Subcutaneous adipose tissue (tissue), 4 donors: ENCODE measurements around the gene PGM2L1. TPM values are rescaled to one million over a fixed set of nuclear protein-coding genes. Genes with fewer than 3 reads are reported as not detected.

Source experiments
- total RNA-seq, 4 donors: library from RNA; depleted of rRNA; stranded (reverse); fragments of >200 nt; gene quantifications; one replicate each; pipeline ENCODE4 v1.1.0, GENCODE V29; 2016
- TF ChIP-seq, protein P1 (sequence below): fragments of 450-650 bp; IDR thresholded peaks from one replicate; pipeline ENCODE4 v1.5.1; 2016; ENCODE audit warnings: low read depth, mild to moderate bottlenecking, control low read depth, antibody characterized with exemption, moderate library complexity

PGM2L1 gene
- total RNA-seq, 4 donors from 2014 or later: 2.1 to 8.7 (median 3.8) TPM

- TF ChIP-seq, protein P1, sequence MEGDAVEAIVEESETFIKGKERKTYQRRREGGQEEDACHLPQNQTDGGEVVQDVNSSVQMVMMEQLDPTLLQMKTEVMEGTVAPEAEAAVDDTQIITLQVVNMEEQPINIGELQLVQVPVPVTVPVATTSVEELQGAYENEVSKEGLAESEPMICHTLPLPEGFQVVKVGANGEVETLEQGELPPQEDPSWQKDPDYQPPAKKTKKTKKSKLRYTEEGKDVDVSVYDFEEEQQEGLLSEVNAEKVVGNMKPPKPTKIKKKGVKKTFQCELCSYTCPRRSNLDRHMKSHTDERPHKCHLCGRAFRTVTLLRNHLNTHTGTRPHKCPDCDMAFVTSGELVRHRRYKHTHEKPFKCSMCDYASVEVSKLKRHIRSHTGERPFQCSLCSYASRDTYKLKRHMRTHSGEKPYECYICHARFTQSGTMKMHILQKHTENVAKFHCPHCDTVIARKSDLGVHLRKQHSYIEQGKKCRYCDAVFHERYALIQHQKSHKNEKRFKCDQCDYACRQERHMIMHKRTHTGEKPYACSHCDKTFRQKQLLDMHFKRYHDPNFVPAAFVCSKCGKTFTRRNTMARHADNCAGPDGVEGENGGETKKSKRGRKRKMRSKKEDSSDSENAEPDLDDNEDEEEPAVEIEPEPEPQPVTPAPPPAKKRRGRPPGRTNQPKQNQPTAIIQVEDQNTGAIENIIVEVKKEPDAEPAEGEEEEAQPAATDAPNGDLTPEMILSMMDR: no peak
Observed at GRCh38 chr11:74321487-74322188, 76.6 kb downstream of the PGM2L1 start.

DNA sequence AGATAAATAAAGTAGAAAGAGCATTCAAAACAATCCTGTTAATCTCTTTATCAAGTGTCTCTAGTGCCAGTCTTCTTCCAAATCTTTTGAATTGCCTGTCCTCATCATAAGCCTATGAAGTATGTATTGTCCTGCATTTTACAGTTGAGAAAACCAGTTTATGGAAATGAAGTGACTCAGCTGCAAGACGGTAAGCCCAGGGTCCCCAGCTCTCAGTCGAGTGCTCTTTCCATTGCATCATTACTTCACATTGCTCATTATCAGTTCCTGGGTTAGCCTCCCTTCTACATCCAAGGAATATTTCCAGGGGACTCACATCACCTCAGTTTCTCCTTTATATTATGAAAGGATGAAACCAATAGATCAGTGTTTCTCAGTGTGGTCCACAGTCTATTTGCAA lies 77.7 kb downstream of the PGM2L1 start:
- TF ChIP-seq, protein P1: no peak

- TF ChIP-seq, protein P1: no peak
Observed at GRCh38 chr11:74319139-74319816, 79.0 kb downstream of the PGM2L1 start.

GRCh38 chr11:74318241-74318932 lies 79.8 kb downstream of the PGM2L1 start:
- TF ChIP-seq, protein P1: no peak

GRCh38 chr11:74316772-74317505 lies 81.3 kb downstream of the PGM2L1 start:
- TF ChIP-seq, protein P1: no peak

- TF ChIP-seq, protein P1: no peak
Observed at GRCh38 chr11:74312326-74312725, 85.9 kb downstream of the PGM2L1 start.
